Psoas muscle (tissue), 8 donors: ENCODE data around the gene SRGAP3. TPM values are rescaled to one million over a fixed set of nuclear protein-coding genes. Genes with fewer than 3 reads are reported as not detected.

ENCODE experiments used
- ATAC-seq, 4 donors: fragments of 200-7000 bp; cut with Tn5 transposase; one replicate each; pipeline ENCODE4 v1.9.1; 2020; ENCODE audit warnings: moderate library complexity in 3 of 4, mild to moderate bottlenecking in 2 of 4
- DNase-seq, 2 donors: peaks; one replicate each; pipeline ENCODE4 v3.0.0-alpha.2; 2020
- H3K27ac ChIP-seq: fragments of 200-600 bp; one replicate; pipeline ENCODE4 v1.8.0; 2022
- H3K27me3 ChIP-seq, 3 donors: fragments of 200-600 bp in 1 of 3; one replicate each; pipeline versions ENCODE4 v1.6.1 to v1.8.0; 2013 to 2022; ENCODE audit warnings: low read length in 2 of 3, mild to moderate bottlenecking in 2 of 3, moderate library complexity in 1 of 3; ENCODE audit not compliant: insufficient read depth in 3 of 3
- H3K36me3 ChIP-seq, 2 donors: fragments of 200-600 bp in 1 of 2; one replicate each; pipeline versions ENCODE4 v1.6.1 to v1.8.0; 2013 to 2022; ENCODE audit warnings: low read depth in 1 of 2, mild to moderate bottlenecking in 1 of 2, moderate library complexity in 1 of 2; ENCODE audit not compliant: insufficient read depth in 1 of 2
- H3K4me1 ChIP-seq: fragments of 200-600 bp; one replicate; pipeline ENCODE4 v1.8.0; 2022
- H3K4me3 ChIP-seq: fragments of 200-600 bp; one replicate; pipeline ENCODE4 v1.8.0; 2022; ENCODE audit warnings: mild to moderate bottlenecking
- H3K9me3 ChIP-seq: fragments of 200-600 bp; one replicate; pipeline ENCODE4 v1.8.0; 2022
- CTCF ChIP-seq: fragments of 200-600 bp; IDR thresholded peaks from one replicate; pipeline ENCODE4 v1.8.0; 2022; ENCODE audit warnings: antibody characterized with exemption
- WGBS, 3 donors: extraction: QIAGEN DNeasy Blood & Tissue Kit; methylation state at CpG; one replicate each; pipeline versions ENCODE4 v1.1.6 to v1.1.7; 2013; 5-methylcytosine and 5-hydroxymethylcytosine counted together
- intact Hi-C, 2 donors: fragments of 100-400 bp; cut with DNase I; formaldehyde crosslinking; loops; one replicate each; pipeline versions ENCODE4 v1.11.0 to v1.14.2; 2022
- polyA plus RNA-seq, 3 donors: library from polyadenylated mRNA; stranded (reverse); fragments of 200-250 nt; gene quantifications; one replicate each; pipeline ENCODE4 v1.2.3, GENCODE V29; 2013
- total RNA-seq, 4 donors: library from RNA; stranded (reverse); fragmentation: NEBNext Ultra II Directional in 2 of 4; extraction: Animal tissue kit (Norgen Biotek cat#: 25700) in 2 of 4; gene quantifications; one replicate each; pipeline versions ENCODE4 v1.2.1 to v1.2.4, GENCODE V29; 2021 to 2023
- donor health status: healthy with polysubstance abuse.
- donor health status: DM: no; HTN: no; CAD: no; lungs with moderate emphysema.
- donor health status: Bipolar disorder and iron deficiency.
- donor health status: healthy.
- donor health status: DM: yes; HTN: yes; CAD: no.
- donor health status: DM: no; HTN: no; CAD: no.
- donor health status: DM: no; HTN: no; CAD: no.
- donor health status: DM: yes; HTN: yes; CAD: no.

Gene SRGAP3
- total and polyA plus RNA-seq, 7 donors, result 0.77 to 7.6 (median 1.9) TPM

- WGBS, 3 donors, result 89 to 93% (median 91%) methylated on average over 1 of the region's 1 CpG
- DNase-seq, result no peak
- intact Hi-C loops, result no loop called here
- Histone ChIP-seq H3K27ac (no peak overlapping the region), H3K36me3 (no peaks in the 10 kb centered on the region), H3K9me3 (no peaks in the 10 kb centered on the region), H3K4me1 (no peaks in the 10 kb centered on the region), H3K27me3 (no peaks in the 10 kb centered on the region), H3K4me3 (no peak overlapping the region)
- TF ChIP-seq CTCF, result no peak
- ATAC-seq, result no peak
Measured at GRCh38 chr3:9239680-9240079, 9.8 kb downstream of the SRGAP3 start.

- TF ChIP-seq CTCF, result no peak
- intact Hi-C loops, result no loop called here
- no peak for ATAC-seq
- no peaks in the 10 kb centered on the region for H3K9me3 ChIP-seq
- no peak for DNase-seq
- H3K4me1 ChIP-seq, result peaks cover 5% of the 10 kb centered on the region
- H3K4me3 ChIP-seq, result no peak overlapping the region
- H3K27me3 ChIP-seq, result no peaks in the 10 kb centered on the region
- H3K27ac ChIP-seq, result no peak overlapping the region
- 84 to 90% (median 86%) methylated on average over 4 of the region's 4 CpGs for WGBS, 3 donors
- no peaks in the 10 kb centered on the region for H3K36me3 ChIP-seq
Measured at GRCh38 chr3:9238721-9239295, 10.6 kb downstream of the SRGAP3 start.

- 87 to 89% (median 89%) methylated on average over 5 of the region's 5 CpGs for WGBS, 3 donors
- H3K36me3 ChIP-seq, result no peaks in the 10 kb centered on the region
- DNase-seq (no peak), ATAC-seq (no peak)
- H3K9me3 ChIP-seq, result no peaks in the 10 kb centered on the region
- peaks cover 5% of the 10 kb centered on the region for H3K4me1 ChIP-seq
- no peak for TF ChIP-seq CTCF
- no peak overlapping the region for H3K27ac ChIP-seq
- no peak overlapping the region for H3K4me3 ChIP-seq
- H3K27me3 ChIP-seq, result no peaks in the 10 kb centered on the region
- intact Hi-C loops, result no loop called here
Measured at GRCh38 chr3:9238276-9238675, 11.2 kb downstream of the SRGAP3 start.

- DNase-seq, result no peak
- no peaks in the 10 kb centered on the region for H3K36me3 ChIP-seq
- H3K27ac ChIP-seq, result no peak overlapping the region
- TF ChIP-seq CTCF, result no peak
- 70 to 79% (median 74%) methylated on average over 8 of the region's 8 CpGs for WGBS, 3 donors
- no peak overlapping the region for H3K4me3 ChIP-seq
- ATAC-seq, result no peak
- peaks cover 18% of the 10 kb centered on the region for H3K4me1 ChIP-seq
- no peaks in the 10 kb centered on the region for H3K9me3 ChIP-seq
- intact Hi-C loops, result no loop called here
- H3K27me3 ChIP-seq, result no peaks in the 10 kb centered on the region
Measured at GRCh38 chr3:9233814-9234600, 15.4 kb downstream of the SRGAP3 start.
